Left forelimb (tissue), 1 donor: Measurements from ENCODE around the gene SLC6A17.

Experiments
- DNase-seq: peaks from one replicate; pipeline ENCODE4 v3.0.0-alpha.2; 2018; ENCODE audit warnings: low spot score

Gene SLC6A17

DNA sequence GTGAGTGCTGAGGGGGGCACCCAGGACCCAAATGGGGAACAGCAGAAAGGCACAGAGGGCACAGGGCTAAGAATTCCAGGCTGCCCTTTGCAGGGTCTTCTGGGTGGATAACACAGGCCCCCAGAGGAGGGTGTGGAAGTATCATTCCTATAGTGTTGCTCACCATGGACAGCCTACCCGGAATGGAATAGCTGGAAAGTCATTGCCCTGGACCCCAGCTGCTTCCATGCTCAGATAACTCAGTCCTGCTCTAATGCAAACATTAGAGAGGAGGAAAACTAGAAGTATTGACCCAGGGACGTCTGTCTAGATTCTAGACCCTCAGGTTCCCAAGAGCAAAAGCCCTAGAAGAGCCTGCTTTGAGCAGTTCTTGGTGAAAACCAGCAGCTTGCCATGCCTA is 24.7 kb downstream of the SLC6A17 start:
- DNase-seq, result no peak

- DNase-seq, result no peak
Observed at GRCh38 chr1:110176299-110176956, 26.1 kb downstream of the SLC6A17 start.

DNA sequence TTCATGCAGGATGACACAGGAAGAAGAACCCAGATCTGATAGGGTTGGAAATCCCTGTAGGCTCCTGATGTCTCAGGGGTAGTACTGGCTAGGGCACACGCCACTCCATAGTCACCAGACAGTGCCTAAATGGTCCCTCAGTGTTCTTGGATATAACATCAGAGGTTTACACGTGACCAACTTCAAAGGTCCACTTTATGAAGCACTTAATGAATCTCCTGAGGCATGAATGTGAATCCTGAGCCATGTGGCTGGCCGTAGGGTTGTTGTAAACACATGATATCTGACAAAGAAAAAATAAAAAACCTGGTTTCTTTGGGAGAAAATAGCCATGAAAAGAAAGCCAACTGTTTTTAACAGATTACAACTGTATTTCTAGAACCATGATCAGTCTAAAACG is 27.5 kb downstream of the SLC6A17 start:
- no peak for DNase-seq

DNA sequence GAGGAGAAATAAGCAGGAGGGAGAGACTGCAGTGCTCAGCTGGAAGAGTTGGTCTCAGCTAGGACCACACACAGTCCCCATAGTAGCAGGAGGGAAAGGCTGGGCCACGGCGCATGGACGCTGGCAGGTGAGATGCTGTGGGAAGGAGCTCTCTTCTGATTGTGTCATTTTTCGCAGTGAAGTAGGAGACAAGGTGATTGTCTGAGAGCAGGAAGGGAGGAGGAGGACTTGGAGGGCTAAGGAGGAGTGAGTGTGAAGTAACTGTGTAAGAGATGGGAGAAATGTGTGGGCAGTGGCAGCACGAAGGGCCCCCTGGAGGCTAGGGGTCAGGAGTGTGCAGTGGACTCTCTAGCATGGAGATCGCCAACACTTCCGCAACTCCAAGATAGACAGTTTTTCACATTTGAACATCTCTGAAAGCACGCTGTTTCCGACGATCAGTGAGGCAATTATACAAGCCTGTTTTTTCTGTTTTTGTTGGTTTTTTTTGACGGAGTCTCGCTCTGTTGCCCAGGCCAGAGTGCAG is 33.4 kb downstream of the SLC6A17 start:
- DNase-seq, result no peak

DNA sequence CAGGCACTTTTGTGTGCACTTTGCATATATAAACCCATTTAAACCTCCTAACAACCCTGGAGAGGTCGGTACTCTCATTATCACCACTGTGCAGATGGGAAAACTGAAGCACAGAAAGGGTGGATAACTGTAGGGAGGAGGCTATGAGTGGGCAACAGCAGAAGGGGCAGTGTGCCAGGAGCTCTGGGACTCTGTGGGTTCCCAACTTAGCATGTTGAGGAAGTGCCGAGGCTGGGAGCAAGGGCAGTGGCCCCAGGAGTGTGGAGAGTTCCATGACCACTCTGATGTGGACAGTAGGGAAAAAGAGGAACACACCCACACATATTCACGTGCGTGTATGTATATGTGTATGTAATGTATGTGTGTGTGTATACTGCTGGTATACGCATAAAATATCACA is 34.2 kb downstream of the SLC6A17 start:
- no peak for DNase-seq

GRCh38 chr1:110185181-110185580 is 34.9 kb downstream of the SLC6A17 start:
- no peak for DNase-seq

- no peak for DNase-seq
Observed at GRCh38 chr1:110186558-110186957, 36.3 kb downstream of the SLC6A17 start.

GRCh38 chr1:110187139-110187890 is 37.0 kb downstream of the SLC6A17 start:
- DNase-seq, result no peak

GRCh38 chr1:110188035-110188618 is 37.8 kb downstream of the SLC6A17 start:
- no peak for DNase-seq

GRCh38 chr1:110189181-110189580 is 38.9 kb downstream of the SLC6A17 start:
- no peak for DNase-seq

DNA sequence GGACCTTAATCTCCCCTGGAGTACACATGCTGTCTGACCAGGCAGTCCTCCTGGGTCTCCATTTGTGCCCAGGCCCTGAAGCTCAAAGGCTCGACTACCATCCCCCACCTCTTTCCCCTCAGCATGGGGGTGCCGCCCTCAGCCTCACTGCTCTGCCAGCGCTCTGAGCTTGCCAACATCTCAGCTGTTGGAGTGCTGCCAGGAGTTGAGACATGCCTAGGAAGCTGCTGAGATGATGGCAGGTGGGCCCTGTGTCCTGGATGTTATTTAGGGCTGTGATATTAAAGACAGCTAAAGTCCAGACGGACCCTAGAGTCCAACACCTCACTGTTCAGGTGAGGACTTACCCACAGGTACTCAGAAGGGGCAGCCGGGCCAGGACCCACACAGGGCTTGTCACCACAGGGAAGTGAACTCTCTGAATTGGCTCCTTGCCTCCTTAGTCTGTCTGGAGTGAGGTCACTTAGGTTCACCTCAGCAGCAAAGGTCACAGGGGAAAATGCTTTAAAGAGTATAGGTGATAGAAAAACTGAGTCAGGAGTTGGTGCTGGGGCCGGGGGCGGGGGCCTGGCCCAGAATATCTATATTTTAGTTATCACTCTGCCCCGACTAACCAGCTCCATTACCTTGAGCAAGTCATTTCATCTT is 40.1 kb downstream of the SLC6A17 start:
- no peak for DNase-seq

- DNase-seq, result no peak
Observed at GRCh38 chr1:110192541-110192940, 42.2 kb downstream of the SLC6A17 start.

- DNase-seq, result no peak
Observed at GRCh38 chr1:110195196-110195595, 44.9 kb downstream of the SLC6A17 start.

DNA sequence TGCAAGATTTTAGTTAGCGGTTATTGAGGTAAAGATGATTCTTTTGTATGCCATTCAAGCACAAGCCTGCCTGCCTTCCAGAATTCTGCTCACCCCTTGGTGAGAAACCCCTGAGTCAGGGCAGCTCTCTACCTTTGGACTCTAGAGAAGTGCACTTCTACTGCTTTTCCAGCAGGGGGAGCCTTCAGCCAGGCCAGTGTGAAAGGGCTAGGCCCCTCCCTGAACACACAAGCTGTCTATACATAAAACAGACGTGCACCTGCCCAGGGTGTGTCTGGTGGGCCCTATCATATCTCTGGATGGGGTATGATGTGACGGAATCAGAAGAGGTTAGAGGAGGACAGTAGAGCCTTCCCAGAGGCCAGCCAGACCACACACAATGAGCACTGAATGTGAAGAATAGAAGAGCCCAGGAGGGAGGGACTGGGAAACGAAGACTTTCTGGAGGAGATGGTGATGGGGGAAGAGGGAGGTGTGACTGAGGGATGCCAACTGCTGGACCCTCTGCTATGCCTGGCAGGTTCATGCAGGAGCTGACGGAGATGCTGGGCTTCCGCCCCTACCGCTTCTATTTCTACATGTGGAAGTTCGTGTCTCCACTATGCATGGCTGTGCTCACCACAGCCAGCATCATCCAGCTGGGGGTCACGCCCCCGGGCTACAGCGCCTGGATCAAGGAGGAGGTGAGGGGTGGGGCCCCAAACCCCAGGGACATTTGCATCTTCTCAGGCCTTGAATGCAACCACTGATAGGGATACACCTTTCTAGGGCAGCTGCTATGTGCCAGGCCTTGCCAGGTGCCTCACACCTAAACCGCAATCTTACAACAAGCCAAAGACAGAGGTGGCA is 46.8 kb downstream of the SLC6A17 start:
- DNase-seq, result no peak

DNA sequence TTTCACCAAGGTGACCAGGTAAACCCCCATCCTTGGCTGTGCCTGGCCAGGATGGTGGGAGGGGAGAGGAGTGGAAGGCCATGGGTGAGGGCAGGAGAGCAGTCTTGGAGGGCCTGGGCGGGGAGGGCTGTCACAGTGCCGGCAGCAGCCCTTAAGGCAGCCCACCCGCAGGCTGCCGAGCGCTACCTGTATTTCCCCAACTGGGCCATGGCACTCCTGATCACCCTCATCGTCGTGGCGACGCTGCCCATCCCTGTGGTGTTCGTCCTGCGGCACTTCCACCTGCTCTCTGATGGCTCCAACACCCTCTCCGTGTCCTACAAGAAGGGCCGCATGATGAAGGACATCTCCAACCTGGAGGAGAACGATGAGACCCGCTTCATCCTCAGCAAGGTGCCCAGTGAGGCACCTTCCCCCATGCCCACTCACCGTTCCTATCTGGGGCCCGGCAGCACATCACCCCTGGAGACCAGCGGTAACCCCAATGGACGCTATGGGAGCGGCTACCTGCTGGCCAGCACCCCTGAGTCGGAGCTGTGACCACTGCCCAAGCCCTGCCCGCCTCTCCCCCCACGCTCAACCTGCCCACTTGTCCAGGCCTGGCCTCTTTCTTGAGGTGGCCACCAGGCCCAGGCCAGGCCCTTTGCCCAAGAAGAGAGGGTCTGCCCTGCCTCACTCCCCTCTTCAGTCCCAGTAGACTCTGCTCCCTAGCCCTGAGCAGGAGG is 47.8 kb downstream of the SLC6A17 start:
- no peak for DNase-seq

GRCh38 chr1:110198746-110199145 is 48.5 kb downstream of the SLC6A17 start:
- DNase-seq, result no peak

DNA sequence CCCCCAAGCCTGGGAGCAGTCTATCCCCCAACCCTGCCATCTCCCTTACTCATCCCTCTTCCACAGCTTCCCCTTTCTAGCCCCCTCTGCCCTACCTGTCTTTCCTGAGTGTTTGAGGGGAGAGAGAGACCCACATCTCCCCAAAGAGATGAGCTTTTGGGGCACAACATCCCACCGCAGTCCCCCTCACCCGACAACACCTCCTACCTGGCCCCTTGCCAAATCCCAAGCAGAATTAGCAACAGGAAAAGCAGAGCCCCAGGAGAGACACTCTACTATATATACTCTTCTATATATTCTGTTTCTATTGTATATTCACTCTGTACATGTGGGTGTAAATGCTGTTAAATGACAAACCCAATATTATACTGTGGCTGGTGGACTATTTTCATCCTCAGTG is 49.9 kb downstream of the SLC6A17 start:
- DNase-seq, result no peak

DNA sequence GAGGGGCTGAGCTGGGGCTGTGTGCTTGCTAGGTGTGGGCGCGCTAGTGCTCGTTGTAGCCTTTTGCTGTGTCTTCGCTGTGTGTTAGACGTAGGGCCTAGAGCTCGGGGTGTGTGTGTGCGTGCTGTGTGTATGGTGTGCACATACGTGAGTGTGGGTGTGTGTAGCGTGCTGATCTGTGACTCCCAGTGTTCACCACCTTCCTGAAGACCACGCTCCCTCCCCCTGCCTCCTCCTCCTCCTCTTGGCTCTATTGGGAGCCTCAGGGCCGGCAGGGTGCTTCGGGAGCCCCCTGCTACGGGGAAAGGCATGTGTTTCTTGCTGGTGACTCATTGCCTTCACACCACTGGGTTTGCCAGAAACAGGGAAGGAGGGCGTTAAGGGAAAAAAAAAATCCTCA is 50.4 kb downstream of the SLC6A17 start:
- DNase-seq, result no peak

DNA sequence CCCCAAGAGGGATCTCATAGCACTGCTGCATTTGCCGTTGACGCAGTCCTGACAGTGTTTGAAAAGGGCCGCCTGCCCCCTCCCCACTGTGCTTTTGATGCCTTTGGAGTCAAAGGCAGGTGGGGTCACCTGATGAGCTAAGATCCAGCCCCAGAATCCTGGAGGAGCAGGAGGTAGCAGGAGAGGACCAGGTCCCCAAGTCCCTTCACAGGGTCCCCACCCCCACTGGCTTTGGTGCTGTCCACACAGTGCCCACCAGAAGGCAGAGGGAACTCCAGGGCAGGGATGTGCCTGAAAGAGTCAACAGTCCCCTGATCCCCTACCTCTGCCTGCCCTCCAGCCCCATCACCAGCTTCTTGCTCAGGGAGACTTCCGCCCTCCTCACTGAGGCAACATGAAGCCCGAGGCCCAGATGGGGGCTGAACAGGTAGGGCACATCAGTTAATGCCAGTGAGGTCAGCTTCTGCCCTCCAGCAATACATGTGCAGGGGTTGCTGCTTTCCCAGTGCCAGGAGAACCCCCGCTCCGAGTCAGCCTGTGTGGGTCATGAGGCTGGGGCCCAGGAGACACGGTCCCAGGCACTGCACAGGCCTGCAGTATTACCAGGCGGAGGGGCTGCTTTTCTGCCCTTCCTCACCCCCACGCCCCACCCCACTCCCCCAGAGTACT is 51.0 kb downstream of the SLC6A17 start:
- no peak for DNase-seq

DNA sequence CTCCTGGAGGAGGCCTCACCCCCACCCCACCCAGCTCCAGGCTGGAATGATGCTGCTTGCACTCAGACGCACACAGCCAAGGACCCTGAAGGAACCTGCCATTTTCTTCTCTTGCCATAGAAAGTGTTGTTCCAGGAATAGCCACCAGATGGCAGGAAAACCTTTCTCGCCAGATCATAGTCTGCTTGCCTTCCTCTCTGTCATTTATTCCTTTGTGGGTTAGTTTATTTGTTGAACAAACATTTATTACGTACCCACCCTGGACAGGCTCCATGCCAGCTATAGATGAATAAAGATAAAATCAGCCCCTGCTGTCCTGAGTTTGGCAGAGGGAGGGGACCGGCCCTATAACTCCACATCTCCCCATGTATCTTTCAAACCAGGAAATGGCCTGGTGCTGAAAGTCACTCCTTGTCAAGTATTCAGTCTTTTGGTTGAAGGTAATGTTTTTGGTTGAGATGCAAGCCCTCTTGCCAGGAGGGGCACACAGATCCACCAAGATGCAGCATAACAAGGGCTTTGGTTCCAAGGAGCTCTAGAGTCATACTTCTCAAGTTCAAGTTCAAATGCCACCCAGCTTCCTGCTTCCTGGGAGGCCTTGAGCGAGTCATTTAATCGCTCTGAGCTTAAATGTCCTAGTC is 52.8 kb downstream of the SLC6A17 start:
- DNase-seq, result no peak
